Measurements from ENCODE around the gene NEURL1.

The NEURL1 gene

GRCh38 chr10:103633846-103634245 is 140.3 kb downstream of the NEURL1 start:
- no peak for TF ChIP-seq CTCF (conservative IDR thresholded peaks at IDR 0.05)
- H3K27ac ChIP-seq, result no peak overlapping the region

GRCh38 chr10:103635580-103635979 is 142.1 kb downstream of the NEURL1 start:
- TF ChIP-seq CTCF (conservative IDR thresholded peaks at IDR 0.05), result no peak
- H3K27ac ChIP-seq, result no peak overlapping the region

- no peak for TF ChIP-seq CTCF (conservative IDR thresholded peaks at IDR 0.05)
- H3K27ac ChIP-seq, result no peak overlapping the region
Measured at GRCh38 chr10:103636492-103636891, 143.0 kb downstream of the NEURL1 start.

- no peak overlapping the region for H3K27ac ChIP-seq
- no peak for TF ChIP-seq CTCF (conservative IDR thresholded peaks at IDR 0.05)
Measured at GRCh38 chr10:103637011-103637410, 143.5 kb downstream of the NEURL1 start.

GRCh38 chr10:103637927-103638557 is 144.5 kb downstream of the NEURL1 start:
- TF ChIP-seq CTCF (conservative IDR thresholded peaks at IDR 0.05), result no peak
- H3K27ac ChIP-seq, result no peak overlapping the region

- TF ChIP-seq CTCF (conservative IDR thresholded peaks at IDR 0.05), result no peak
- H3K27ac ChIP-seq, result no peak overlapping the region
Measured at GRCh38 chr10:103638948-103639347, 145.4 kb downstream of the NEURL1 start.

GRCh38 chr10:103640436-103641181 is 147.1 kb downstream of the NEURL1 start:
- no peak for TF ChIP-seq CTCF (conservative IDR thresholded peaks at IDR 0.05)
- H3K27ac ChIP-seq, result no peak overlapping the region

Measured in VCaP (cell line).